HepG2 (cell line): ENCODE results near the gene CYP4F22. TPM values are rescaled to one million over a fixed set of nuclear protein-coding genes. Genes with fewer than 3 reads are reported as not detected.

Source experiments
- ATAC-seq: fragments of 200-7000 bp; cut with Tn5 transposase; 3 replicates; pipeline ENCODE4 v1.9.1; 2020; ENCODE audit warnings: mild to moderate bottlenecking, moderate library complexity
- BruUV-seq: library from RNA; stranded (reverse); fragments of 400-500 nt; replicated peaks from 2 replicates; lab custom pipeline; 2021; lab: Mats Ljungman, UMichigan
- CTCF ChIA-PET: fragments of 300-600 bp; formaldehyde crosslinking; extraction: SDS; loops from one replicate; lab custom pipeline; 2021; ENCODE audit warnings: low total read pairs, inconsistent platforms, low intra/inter-chr PET ratio; lab: Yijun Ruan, JAX
- POLR2A ChIA-PET: fragments of 350-600 bp; sonication (Branson Sonifier 250); formaldehyde crosslinking; loops from one replicate; lab custom pipeline; 2020; ENCODE audit warnings: antibody characterized with exemption, inconsistent platforms; lab: Yijun Ruan, JAX
- DNase-seq: peaks from one replicate; pipeline ENCODE4 v3.0.0-alpha.2; 2015; ENCODE audit warnings: low spot score
- FAIRE-seq: peaks from 3 replicates; lab custom pipeline; 2011; peaks lifted over from hg19 to GRCh38; lab: Jason Lieb, UNC
- H2AFZ ChIP-seq: one replicate; pipeline ENCODE4 v1.6.1; 2011; ENCODE audit warnings: low read length, inconsistent platforms
- H3K27ac ChIP-seq: fragments of 300-600 bp; 3 replicates; pipeline ENCODE4 v1.8.0; 2011; ENCODE audit warnings: mixed run types, mild to moderate bottlenecking, mixed read lengths, low read length, inconsistent platforms; ENCODE audit not compliant: insufficient read depth; ENCODE audit errors: extremely low read length
- H3K27me3 ChIP-seq, 2 experiments: fragments of 200-600 bp in 1 of 2; 2 replicates in 1 of 2; 3 replicates in 1 of 2; pipeline versions ENCODE4 v1.6.0 to v1.8.0; 2011; ENCODE audit warnings: low read length in 2 of 2, mild to moderate bottlenecking in 2 of 2, moderate library complexity in 2 of 2, inconsistent platforms in 1 of 2; ENCODE audit not compliant: insufficient read depth in 2 of 2, control insufficient read depth in 1 of 2
- H3K36me3 ChIP-seq, 2 experiments: fragments of 200-600 bp in 1 of 2; replicated peaks in 1 of 2; 2 replicates in 1 of 2; 3 replicates in 1 of 2; pipeline versions ENCODE4 v1.5.1 to v1.8.0; 2011; ENCODE audit warnings: low read length in 2 of 2, inconsistent platforms in 1 of 2; ENCODE audit not compliant: insufficient read depth in 2 of 2, control insufficient read depth in 1 of 2
- H3K4me1 ChIP-seq: 2 replicates; pipeline ENCODE4 v1.5.1; 2012; ENCODE audit warnings: low read length, inconsistent platforms; ENCODE audit not compliant: insufficient read depth
- H3K4me2 ChIP-seq: 2 replicates; pipeline ENCODE4 v1.6.0; 2011; ENCODE audit warnings: low read depth, low read length, inconsistent platforms
- H3K4me3 ChIP-seq, 3 experiments: fragments of 200-600 bp in 1 of 3; sonication (generic), shearing (Covaris generic) in 1 of 3; replicated peaks in 1 of 3; 2 replicates each; pipeline ENCODE4 v1.5.1; 2011 to 2016; ENCODE audit warnings: low read length in 3 of 3, inconsistent platforms in 2 of 3, low read depth in 2 of 3, mild to moderate bottlenecking in 2 of 3, control low read depth in 1 of 3, mixed read lengths in 1 of 3; ENCODE audit not compliant: insufficient read depth in 1 of 3
- H3K79me2 ChIP-seq: one replicate; pipeline ENCODE4 v1.6.1; 2011; ENCODE audit warnings: low read length, inconsistent platforms; ENCODE audit not compliant: insufficient read depth
- H3K9ac ChIP-seq: 2 replicates; pipeline ENCODE4 v1.6.0; 2011; ENCODE audit warnings: mild to moderate bottlenecking, low read depth, low read length, inconsistent platforms; ENCODE audit not compliant: insufficient read depth
- H3K9me3 ChIP-seq: 2 replicates; pipeline ENCODE4 v1.5.1; 2012; ENCODE audit warnings: mild to moderate bottlenecking, low read length
- H4K20me1 ChIP-seq: 2 replicates; pipeline ENCODE4 v1.6.0; 2011; ENCODE audit warnings: inconsistent platforms, mild to moderate bottlenecking, low read length, moderate library complexity; ENCODE audit not compliant: insufficient read depth
- SAP130 ChIP-seq: IDR thresholded peaks from 2 replicates; pipeline ENCODE4 v1.6.1; 2016; ENCODE audit warnings: low read depth
- SKI ChIP-seq: fragments of 450-650 bp; IDR thresholded peaks from one replicate; pipeline ENCODE4 v1.6.1; 2018; ENCODE audit warnings: mild to moderate bottlenecking; ENCODE audit not compliant: partially characterized antibody
- SMARCC2 ChIP-seq: fragments of 450-650 bp; IDR thresholded peaks from 2 replicates; pipeline ENCODE4 v1.6.1; 2017; ENCODE audit warnings: antibody characterized with exemption, mild to moderate bottlenecking
- SRF ChIP-seq: IDR thresholded peaks from 2 replicates; pipeline ENCODE4 v1.6.1; 2011; ENCODE audit warnings: mild to moderate bottlenecking, low read depth, low read length, moderate library complexity
- STAT6 ChIP-seq: sonication (generic); formaldehyde crosslinking; IDR thresholded peaks from 2 replicates; pipeline ENCODE4 v1.4.0; 2020; ENCODE audit warnings: missing genetic modification reagents, mild to moderate bottlenecking, borderline replicate concordance
- ZBTB40 ChIP-seq, 2 experiments: fragments of 450-650 bp in 1 of 2; sonication (generic) in 1 of 2; formaldehyde crosslinking in 1 of 2; IDR thresholded peaks; 2 replicates each; pipeline versions ENCODE4 v1.6.1 to v1.8.0; 2016 to 2022; ENCODE audit warnings: antibody characterized with exemption in 1 of 2, mild to moderate bottlenecking in 1 of 2, missing genetic modification reagents in 1 of 2
- ZMYM4 ChIP-seq: sonication (generic); formaldehyde crosslinking; IDR thresholded peaks from 2 replicates; pipeline ENCODE4 v1.8.1; 2023; ENCODE audit warnings: mild to moderate bottlenecking, missing genetic modification reagents
- ZNF274 ChIP-seq: sonication (generic); formaldehyde crosslinking; IDR thresholded peaks from 2 replicates; pipeline ENCODE4 v1.5.1; 2020; ENCODE audit warnings: mild to moderate bottlenecking, missing genetic modification reagents
- ZNF691 ChIP-seq: sonication (generic); formaldehyde crosslinking; IDR thresholded peaks from 2 replicates; pipeline ENCODE4 v1.4.0; 2020; ENCODE audit warnings: missing genetic modification reagents, low read depth, mild to moderate bottlenecking, borderline replicate concordance
- WGBS: methylation state at CpG from one replicate; pipeline ENCODE4 v1.1.6; 2017; ENCODE audit warnings: low lambda C conversion rate; 5-methylcytosine and 5-hydroxymethylcytosine counted together
- in situ Hi-C: cut with HindIII; loops from 2 replicates; pipeline ENCODE4 v1.10.0; 2017; ENCODE audit warnings: low pct_unique_long_range_greater_than_20kb; ENCODE audit not compliant: extremely low pct_ligation_motif_present
- intact Hi-C: fragments of 100-400 bp; cut with micrococcal nuclease; formaldehyde crosslinking; loops from one replicate; pipeline ENCODE4 v1.10.0; 2022; ENCODE audit not compliant: unreplicated experiment
- polyA plus RNA-seq, 8 experiments: library from polyadenylated mRNA; depleted of rRNA in 3 of 8; stranded (reverse) in 7 of 8; unstranded in 1 of 8; fragments of >200 nt; fragmentation: Illumina TruSeq in 4 of 8; extraction: Trizol in 4 of 8; gene quantifications; 2 replicates each; pipeline versions ENCODE4 v1.2.1 to v1.2.3, GENCODE V29; 2011 to 2016; ENCODE audit warnings: low read depth in 4 of 8, missing spikeins in 1 of 8, mixed read lengths in 1 of 8; ENCODE audit not compliant: insufficient read depth in 1 of 8
- total RNA-seq, 5 experiments: library from RNA; depleted of rRNA; stranded (reverse); fragments of >200 nt; fragmentation: Illumina TruSeq; extraction: Trizol; gene quantifications; 2 replicates each; pipeline ENCODE4 v1.2.3, GENCODE V29; 2016; ENCODE audit warnings: low read depth in 1 of 5

Gene CYP4F22
- total and polyA plus RNA-seq, 2 of the 13 experiments (the other 11 are each of a cell fraction or from before 2014, with no cell fraction given) = 0.05 TPM; not detected in 1

GRCh38 chr19:15488489-15489226 lies 19.7 kb upstream of the CYP4F22 start (continued):
- TF ChIP-seq ZNF691 (CRISPR knock-in tag) (peak; percentile 75; the same call in 1 of the 2 replicates), SMARCC2 (no peak), SAP130 (CRISPR knock-in tag) (0 out of 2 replicates have a peak, but pooled peaks have one; percentile 14), ZMYM4 (no peak)

GRCh38 chr19:15495151-15495550 lies 13.2 kb upstream of the CYP4F22 start:
- no peaks in the 10 kb centered on the region for H3K36me3 ChIP-seq
- H3K27me3 ChIP-seq = peaks cover 0 to 3% of the 10 kb centered on the region in 2 experiments; a peak in 1 of 5 replicates
- WGBS = 82% methylated on average over 1 of the region's 1 CpG
- no peak for DNase-seq
- H2AFZ ChIP-seq = no peak overlapping the region
- ATAC-seq = no peak
- intact Hi-C loops (no loop called here), in situ Hi-C loops (no loop called here)
- no peaks in the 10 kb centered on the region for H3K9me3 ChIP-seq
- ChIA-PET POLR2A (no interaction called here), CTCF (no interaction called here)
- FAIRE-seq = no peak
- H3K4me1 ChIP-seq = peaks cover 7% of the 10 kb centered on the region
- no peak overlapping the region for H3K27ac ChIP-seq
- no TSS peak for BruUV-seq
- no peaks in the 10 kb centered on the region for H3K79me2 ChIP-seq
- H4K20me1 ChIP-seq = no peaks in the 10 kb centered on the region
- H3K4me3 ChIP-seq = no peak overlapping the region
- H3K9ac ChIP-seq = no peak overlapping the region
- no peak overlapping the region for H3K4me2 ChIP-seq
- TF ChIP-seq ZNF274 (CRISPR knock-in tag) (no peak), SRF (no peak), ZBTB40 (IDR thresholded peaks at IDR 0.05) (no peak), ZBTB40 (CRISPR knock-in tag; IDR thresholded peaks at IDR 0.05) (no peak), SKI (no peak), STAT6 (no peak)
